Panc1 (cell line): ENCODE measurements around the gene NUCB2. TPM values are rescaled to one million over a fixed set of nuclear protein-coding genes. Genes with fewer than 3 reads are reported as not detected.

Source experiments
- ATAC-seq: fragments of 200-7000 bp; cut with Tn5 transposase; 2 replicates; pipeline ENCODE4 v1.9.1; 2020; ENCODE audit warnings: mild to moderate bottlenecking, moderate library complexity
- BruUV-seq: library from RNA; stranded (reverse); fragments of 400-500 nt; replicated peaks from 2 replicates; lab custom pipeline; 2021; lab: Mats Ljungman, UMichigan
- CTCF ChIA-PET: fragments of 300-600 bp; sonication (Branson Sonifier 250); formaldehyde crosslinking; loops from one replicate; lab custom pipeline; 2022; ENCODE audit warnings: antibody characterized with exemption; lab: Charles Lee
- POLR2A ChIA-PET: fragments of 300-600 bp; sonication (Branson Sonifier 250); formaldehyde crosslinking; loops from one replicate; lab custom pipeline; 2022; ENCODE audit warnings: antibody characterized with exemption; lab: Charles Lee
- DNase-seq: peaks from one replicate; pipeline ENCODE4 v3.0.0-alpha.2; 2010; ENCODE audit warnings: low read depth, low spot score
- H3K27ac ChIP-seq: 2 replicates; pipeline ENCODE4 v1.5.1; 2011; ENCODE audit warnings: mild to moderate bottlenecking, low read length, inconsistent platforms
- H3K27me3 ChIP-seq: fragments of 200-500 bp; sonication (Bioruptor generic); 2 replicates; pipeline ENCODE4 v1.6.0; 2014; ENCODE audit warnings: low read length, inconsistent platforms; ENCODE audit not compliant: control insufficient read depth, insufficient read depth
- H3K36me3 ChIP-seq: fragments of 200-500 bp; sonication (Bioruptor generic); 2 replicates; pipeline ENCODE4 v1.5.1; 2014; ENCODE audit warnings: inconsistent platforms, mild to moderate bottlenecking, low read length, moderate library complexity; ENCODE audit not compliant: control insufficient read depth, insufficient read depth
- H3K4me1 ChIP-seq: 2 replicates; pipeline ENCODE4 v1.5.1; 2011; ENCODE audit warnings: inconsistent platforms, mild to moderate bottlenecking, low read length, moderate library complexity; ENCODE audit not compliant: control insufficient read depth, insufficient read depth
- H3K4me3 ChIP-seq, 2 experiments: 2 replicates each; pipeline ENCODE4 v1.5.1; 2011 to 2012; ENCODE audit warnings: low read depth in 2 of 2, low read length in 2 of 2, mild to moderate bottlenecking in 2 of 2, inconsistent platforms in 1 of 2, moderate library complexity in 1 of 2
- H3K9me3 ChIP-seq: fragments of 200-500 bp; sonication (Bioruptor generic); 2 replicates; pipeline ENCODE4 v1.5.1; 2014; ENCODE audit warnings: low read depth, mild to moderate bottlenecking, inconsistent platforms, low read length, moderate library complexity; ENCODE audit not compliant: control insufficient read depth, insufficient read depth
- POLR2AphosphoS5 ChIP-seq: IDR thresholded peaks from 2 replicates; pipeline ENCODE4 v1.6.1; 2012; ENCODE audit warnings: mild to moderate bottlenecking, low read depth, low read length, moderate library complexity
- SIN3A ChIP-seq: IDR thresholded peaks from 2 replicates; pipeline ENCODE4 v1.6.1; 2012; ENCODE audit warnings: low read depth, mild to moderate bottlenecking, low read length, moderate library complexity, borderline replicate concordance; ENCODE audit not compliant: insufficient read depth
- TCF7L2 ChIP-seq: IDR thresholded peaks from 2 replicates; pipeline ENCODE4 v1.6.1; 2011; ENCODE audit warnings: mild to moderate bottlenecking, low read depth, low read length, inconsistent platforms
- in situ Hi-C: cut with HindIII; loops from 2 replicates; pipeline ENCODE4 v1.10.0; 2016; ENCODE audit warnings: low sequenced_read_pairs, low pct_unique_long_range_greater_than_20kb
- intact Hi-C: fragments of 100-400 bp; cut with micrococcal nuclease; formaldehyde crosslinking; loops from one replicate; pipeline ENCODE4 v1.10.0; 2022; ENCODE audit not compliant: unreplicated experiment
- total RNA-seq: library from RNA; stranded (reverse); gene quantifications from one replicate; pipeline ENCODE4 v1.2.1, GENCODE V29; 2021; ENCODE audit not compliant: unreplicated experiment
- TF ChIP-seq, protein P1 (sequence below): fragments of 450-650 bp; IDR thresholded peaks from 2 replicates; pipeline ENCODE4 v1.5.1; 2017; ENCODE audit warnings: mild to moderate bottlenecking
- TF ChIP-seq, protein P2 (sequence below), 2 experiments: IDR thresholded peaks; 2 replicates each; pipeline ENCODE4 v1.6.1; 2011 to 2012; ENCODE audit warnings: low read depth in 2 of 2, control low read depth in 1 of 2, low read length in 1 of 2, mild to moderate bottlenecking in 1 of 2, moderate library complexity in 1 of 2; ENCODE audit not compliant: insufficient read depth in 1 of 2

NUCB2 gene
- total RNA-seq, 1 experiment from 2014 or later: 62.2 TPM

DNA sequence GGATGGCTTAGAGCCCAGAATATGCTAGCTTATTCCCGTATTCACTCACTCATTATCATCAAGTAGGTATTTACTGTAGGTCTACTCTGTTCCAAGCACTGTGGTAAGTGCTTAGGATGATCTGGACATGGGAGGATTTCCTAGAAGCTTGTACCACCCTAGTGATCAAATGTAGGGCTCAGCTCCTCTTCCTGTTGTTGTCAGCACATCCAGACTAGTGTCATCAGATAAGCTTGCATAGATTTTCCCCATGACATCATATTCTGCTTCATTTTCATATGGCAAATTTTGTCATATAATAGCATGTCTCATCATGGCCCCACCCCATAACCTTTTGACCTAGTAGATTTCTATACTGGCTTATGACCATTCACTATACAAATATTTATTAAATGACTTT lies 19.3 kb upstream of the NUCB2 start:
- Histone ChIP-seq H3K27ac (no peak overlapping the region), H3K4me1 (no peaks in the 10 kb centered on the region), H3K4me3 (no peak overlapping the region), H3K36me3 (no peaks in the 10 kb centered on the region), H3K27me3 (no peaks in the 10 kb centered on the region), H3K9me3 (no peaks in the 10 kb centered on the region)
- TF ChIP-seq TCF7L2: no peak
- TF ChIP-seq, protein P1, sequence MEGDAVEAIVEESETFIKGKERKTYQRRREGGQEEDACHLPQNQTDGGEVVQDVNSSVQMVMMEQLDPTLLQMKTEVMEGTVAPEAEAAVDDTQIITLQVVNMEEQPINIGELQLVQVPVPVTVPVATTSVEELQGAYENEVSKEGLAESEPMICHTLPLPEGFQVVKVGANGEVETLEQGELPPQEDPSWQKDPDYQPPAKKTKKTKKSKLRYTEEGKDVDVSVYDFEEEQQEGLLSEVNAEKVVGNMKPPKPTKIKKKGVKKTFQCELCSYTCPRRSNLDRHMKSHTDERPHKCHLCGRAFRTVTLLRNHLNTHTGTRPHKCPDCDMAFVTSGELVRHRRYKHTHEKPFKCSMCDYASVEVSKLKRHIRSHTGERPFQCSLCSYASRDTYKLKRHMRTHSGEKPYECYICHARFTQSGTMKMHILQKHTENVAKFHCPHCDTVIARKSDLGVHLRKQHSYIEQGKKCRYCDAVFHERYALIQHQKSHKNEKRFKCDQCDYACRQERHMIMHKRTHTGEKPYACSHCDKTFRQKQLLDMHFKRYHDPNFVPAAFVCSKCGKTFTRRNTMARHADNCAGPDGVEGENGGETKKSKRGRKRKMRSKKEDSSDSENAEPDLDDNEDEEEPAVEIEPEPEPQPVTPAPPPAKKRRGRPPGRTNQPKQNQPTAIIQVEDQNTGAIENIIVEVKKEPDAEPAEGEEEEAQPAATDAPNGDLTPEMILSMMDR: no peak
- TF ChIP-seq POLR2AphosphoS5: no peak
- TF ChIP-seq, protein P2, sequence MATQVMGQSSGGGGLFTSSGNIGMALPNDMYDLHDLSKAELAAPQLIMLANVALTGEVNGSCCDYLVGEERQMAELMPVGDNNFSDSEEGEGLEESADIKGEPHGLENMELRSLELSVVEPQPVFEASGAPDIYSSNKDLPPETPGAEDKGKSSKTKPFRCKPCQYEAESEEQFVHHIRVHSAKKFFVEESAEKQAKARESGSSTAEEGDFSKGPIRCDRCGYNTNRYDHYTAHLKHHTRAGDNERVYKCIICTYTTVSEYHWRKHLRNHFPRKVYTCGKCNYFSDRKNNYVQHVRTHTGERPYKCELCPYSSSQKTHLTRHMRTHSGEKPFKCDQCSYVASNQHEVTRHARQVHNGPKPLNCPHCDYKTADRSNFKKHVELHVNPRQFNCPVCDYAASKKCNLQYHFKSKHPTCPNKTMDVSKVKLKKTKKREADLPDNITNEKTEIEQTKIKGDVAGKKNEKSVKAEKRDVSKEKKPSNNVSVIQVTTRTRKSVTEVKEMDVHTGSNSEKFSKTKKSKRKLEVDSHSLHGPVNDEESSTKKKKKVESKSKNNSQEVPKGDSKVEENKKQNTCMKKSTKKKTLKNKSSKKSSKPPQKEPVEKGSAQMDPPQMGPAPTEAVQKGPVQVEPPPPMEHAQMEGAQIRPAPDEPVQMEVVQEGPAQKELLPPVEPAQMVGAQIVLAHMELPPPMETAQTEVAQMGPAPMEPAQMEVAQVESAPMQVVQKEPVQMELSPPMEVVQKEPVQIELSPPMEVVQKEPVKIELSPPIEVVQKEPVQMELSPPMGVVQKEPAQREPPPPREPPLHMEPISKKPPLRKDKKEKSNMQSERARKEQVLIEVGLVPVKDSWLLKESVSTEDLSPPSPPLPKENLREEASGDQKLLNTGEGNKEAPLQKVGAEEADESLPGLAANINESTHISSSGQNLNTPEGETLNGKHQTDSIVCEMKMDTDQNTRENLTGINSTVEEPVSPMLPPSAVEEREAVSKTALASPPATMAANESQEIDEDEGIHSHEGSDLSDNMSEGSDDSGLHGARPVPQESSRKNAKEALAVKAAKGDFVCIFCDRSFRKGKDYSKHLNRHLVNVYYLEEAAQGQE (IDR thresholded peaks at IDR 0.05; ENCODE audit: insufficient read depth in 1 of 2, low read depth in 2 of 2, low read length in 1 of 2): no peak
- no peak for TF ChIP-seq SIN3A
- in situ Hi-C loops (no loop called here), intact Hi-C loops (no loop called here)
- ATAC-seq (peak; percentile 54), DNase-seq (peak; percentile 71)
- BruUV-seq: no TSS peak
- CTCF ChIA-PET: no interaction called here
- POLR2A ChIA-PET: interaction anchor here (0.5 to 0.6 kb wide), 2 partner anchors 20 to 263 kb away, joined by 3 to 4 read pairs; no protein-coding TSS in a partner anchor

DNA sequence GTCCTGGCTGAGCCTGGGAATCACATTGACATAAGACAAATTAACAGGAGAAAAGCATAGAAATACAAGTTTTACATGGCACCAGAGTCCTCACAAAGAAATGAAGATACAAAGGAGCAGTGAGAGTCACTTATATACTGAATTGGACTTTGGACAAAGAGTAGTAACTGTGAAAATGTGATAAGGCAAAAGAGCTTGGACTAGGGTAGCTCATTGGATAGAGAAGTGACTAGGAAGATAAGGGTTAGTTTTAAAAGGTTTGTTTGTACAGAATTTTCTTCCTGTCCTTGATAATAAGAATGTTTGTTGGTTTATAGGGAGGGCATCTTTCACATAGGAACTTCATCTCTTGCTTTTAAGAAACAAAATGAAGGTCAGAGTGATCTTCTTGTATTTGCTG lies 17.9 kb upstream of the NUCB2 start:
- H3K4me3 ChIP-seq: no peak overlapping the region
- no peaks in the 10 kb centered on the region for H3K4me1 ChIP-seq
- no TSS peak for BruUV-seq
- no peak for DNase-seq
- CTCF ChIA-PET: no interaction called here
- no peak overlapping the region for H3K27ac ChIP-seq
- intact Hi-C loops (no loop called here), in situ Hi-C loops (no loop called here)
- no peaks in the 10 kb centered on the region for H3K9me3 ChIP-seq
- no peak for ATAC-seq
- TF ChIP-seq, protein P2 (IDR thresholded peaks at IDR 0.05; ENCODE audit: insufficient read depth in 1 of 2, low read depth in 2 of 2, low read length in 1 of 2): no peak
- TF ChIP-seq POLR2AphosphoS5 (no peak), TCF7L2 (no peak), SIN3A (no peak)
- TF ChIP-seq, protein P1: no peak
- no peaks in the 10 kb centered on the region for H3K36me3 ChIP-seq
- POLR2A ChIA-PET: no interaction called here
- no peaks in the 10 kb centered on the region for H3K27me3 ChIP-seq
